Glomerular endothelial cell (primary cell): ENCODE measurements around the gene TRIM16. TPM values are rescaled to one million over a fixed set of nuclear protein-coding genes. Genes with fewer than 3 reads are reported as not detected.
"Not testable (repeated sequence)": the region's sequence is repeated elsewhere in the genome, so short reads cannot be mapped to it uniquely, and the experiment has no call there.

Source experiments
- DNase-seq: peaks from one replicate; pipeline ENCODE4 v3.0.0-alpha.2; 2011; ENCODE audit warnings: low read depth, low spot score; ENCODE audit errors: extremely low read depth
- total RNA-seq: library from RNA; depleted of rRNA; stranded (reverse); fragments of >200 nt; gene quantifications from 2 replicates; pipeline ENCODE4 v1.2.3, GENCODE V29; 2015

TRIM16 gene
- 60.3 and 76.9 TPM in 2 replicates for total RNA-seq

DNA sequence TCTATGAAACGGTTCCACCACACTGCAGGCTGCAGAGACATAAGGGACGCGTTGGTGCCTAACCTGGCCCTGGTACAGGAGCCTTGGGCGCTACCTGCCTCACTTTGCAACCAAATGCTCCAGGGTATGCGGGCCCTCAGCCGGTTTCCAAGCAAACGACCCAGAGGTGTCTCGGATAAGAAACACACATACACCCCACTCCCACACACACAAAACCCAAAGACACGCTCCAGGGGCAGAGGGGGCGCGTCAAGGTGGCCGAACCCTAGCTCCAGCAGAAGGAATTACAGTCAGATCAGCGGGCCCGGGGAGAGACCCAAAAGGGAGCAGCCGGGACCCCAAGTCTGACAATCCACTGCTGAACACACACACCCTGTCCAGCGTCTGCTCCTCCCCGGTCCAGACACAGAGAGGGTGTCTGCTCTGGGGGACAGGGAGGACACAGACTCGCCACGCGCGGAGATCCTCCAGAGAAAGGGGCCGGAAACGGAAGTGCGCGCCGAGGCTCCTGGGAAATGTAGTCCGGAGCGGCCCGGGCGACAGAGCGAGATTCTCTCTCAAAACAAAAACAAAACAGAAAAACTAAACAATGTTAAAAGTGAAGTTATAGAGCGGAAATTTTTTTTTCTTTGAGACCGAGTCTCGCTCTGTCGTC lies at the start of gene TRIM16:
TRIM16 (minus strand) TSS at position 488 of the 655 bp plus-strand sequence. CDS start 32,702 bp downstream, outside the sequence.
- DNase-seq = not testable (repeated sequence)

GRCh38 chr17:15733174-15733789 lies 49.2 kb upstream of the TRIM16 start:
- not testable (repeated sequence) for DNase-seq

DNA sequence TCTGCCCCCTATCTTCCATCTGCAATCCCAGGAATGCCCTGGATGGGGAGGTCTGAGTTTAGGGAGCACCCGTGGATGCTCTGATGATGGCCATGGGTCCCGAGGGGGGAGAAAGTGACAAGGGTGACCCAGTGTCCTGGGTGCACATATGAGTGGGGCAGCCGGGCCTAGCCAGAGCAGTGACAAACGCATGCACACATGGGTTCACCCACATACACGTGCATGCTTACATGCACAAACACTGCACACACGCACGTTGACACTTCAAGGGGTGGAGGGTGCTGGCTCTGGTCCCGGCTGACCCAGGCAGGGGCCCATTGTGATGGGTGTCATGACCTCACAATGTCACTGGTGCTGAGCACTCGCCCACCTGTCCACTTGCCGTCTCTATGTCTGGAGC lies 47.8 kb upstream of the TRIM16 start, which contains the start of gene TBC1D26:
TBC1D26 (plus strand) TSS at position 384 of the 400 bp plus-strand sequence. CDS start 3,066 bp downstream, outside the sequence.
- not testable (repeated sequence) for DNase-seq

- DNase-seq = not testable (repeated sequence)
These were observed 46.4 kb upstream of the TRIM16 start for GRCh38 chr17:15730535-15730934.

DNA sequence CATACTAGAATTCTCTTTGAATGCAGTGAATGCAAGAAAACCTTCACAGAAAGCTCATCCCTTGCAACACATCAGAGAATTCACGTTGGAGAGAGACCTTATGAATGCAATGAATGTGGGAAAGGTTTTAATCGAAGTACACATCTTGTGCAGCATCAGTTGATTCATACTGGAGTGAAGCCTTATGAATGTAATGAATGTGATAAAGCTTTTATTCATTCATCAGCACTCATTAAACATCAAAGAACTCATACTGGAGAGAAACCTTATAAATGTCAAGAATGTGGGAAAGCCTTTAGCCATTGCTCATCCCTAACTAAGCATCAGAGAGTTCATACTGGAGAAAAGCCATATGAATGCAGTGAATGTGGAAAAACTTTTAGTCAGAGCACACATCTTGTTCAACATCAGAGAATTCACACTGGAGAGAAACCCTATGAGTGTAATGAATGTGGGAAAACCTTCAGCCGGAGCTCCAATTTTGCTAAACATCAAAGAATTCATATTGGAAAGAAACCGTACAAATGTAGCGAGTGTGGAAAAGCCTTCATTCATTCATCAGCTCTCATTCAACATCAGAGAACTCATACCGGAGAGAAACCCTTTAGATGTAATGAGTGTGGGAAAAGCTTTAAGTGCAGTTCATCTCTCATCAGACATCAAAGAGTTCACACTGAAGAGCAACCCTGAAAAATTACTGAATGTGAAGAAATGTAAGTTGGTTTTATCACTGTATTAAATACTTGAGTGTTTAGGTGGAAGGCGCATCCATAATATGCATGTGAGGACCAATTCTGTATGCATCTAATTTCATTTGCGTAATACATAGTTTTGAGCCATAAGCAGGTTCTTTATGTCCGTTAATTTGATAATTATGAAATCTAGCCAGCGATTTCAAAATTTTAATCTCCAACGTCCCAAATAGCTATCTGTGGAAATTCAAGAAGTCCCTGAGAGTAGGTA lies 32.8 kb upstream of the TRIM16 start:
- not testable (repeated sequence) for DNase-seq

DNA sequence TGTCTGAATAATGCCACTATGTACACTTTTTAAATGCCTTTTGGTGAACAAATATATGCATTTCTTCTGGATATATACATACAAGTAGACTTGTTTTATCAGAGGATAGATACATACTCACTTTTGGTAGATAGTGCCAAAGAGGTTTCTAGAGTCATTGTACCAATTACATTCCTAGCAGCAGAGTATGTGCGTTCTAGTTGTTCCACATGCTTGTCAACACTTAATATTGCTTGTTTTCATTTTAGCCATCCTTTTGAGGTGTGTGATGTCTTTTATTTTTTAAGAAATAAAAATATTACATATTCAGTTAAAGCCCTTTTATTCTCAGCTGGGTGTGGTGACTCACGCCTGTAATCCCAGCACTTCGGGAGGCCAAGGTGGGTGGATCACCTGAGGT lies 24.8 kb upstream of the TRIM16 start:
- not testable (repeated sequence) for DNase-seq

GRCh38 chr17:15704813-15705212 lies 20.7 kb upstream of the TRIM16 start:
- DNase-seq = not testable (repeated sequence)

- not testable (repeated sequence) for DNase-seq
These were observed 20.1 kb upstream of the TRIM16 start for GRCh38 chr17:15704239-15704638.

DNA sequence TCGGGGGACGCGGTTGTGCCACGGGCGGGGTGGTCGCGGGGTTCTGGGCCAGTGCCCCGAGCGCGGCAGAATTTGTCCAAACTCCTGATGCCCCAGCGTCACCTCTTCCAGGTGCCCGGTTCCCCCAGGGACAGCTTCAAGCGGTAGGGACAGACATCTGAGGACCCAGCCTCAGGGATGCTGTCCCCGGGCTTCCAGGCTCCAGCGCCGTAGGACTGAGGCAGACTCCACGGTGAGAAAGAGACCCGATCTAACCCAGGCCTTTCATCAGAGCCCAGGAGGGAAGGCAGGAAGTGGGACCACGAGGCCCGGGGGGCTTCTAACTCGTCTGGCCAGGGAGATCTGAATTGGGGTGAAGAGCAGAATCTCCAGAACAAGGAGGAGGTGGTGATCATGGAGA lies 15.8 kb upstream of the TRIM16 start:
- not testable (repeated sequence) for DNase-seq

DNA sequence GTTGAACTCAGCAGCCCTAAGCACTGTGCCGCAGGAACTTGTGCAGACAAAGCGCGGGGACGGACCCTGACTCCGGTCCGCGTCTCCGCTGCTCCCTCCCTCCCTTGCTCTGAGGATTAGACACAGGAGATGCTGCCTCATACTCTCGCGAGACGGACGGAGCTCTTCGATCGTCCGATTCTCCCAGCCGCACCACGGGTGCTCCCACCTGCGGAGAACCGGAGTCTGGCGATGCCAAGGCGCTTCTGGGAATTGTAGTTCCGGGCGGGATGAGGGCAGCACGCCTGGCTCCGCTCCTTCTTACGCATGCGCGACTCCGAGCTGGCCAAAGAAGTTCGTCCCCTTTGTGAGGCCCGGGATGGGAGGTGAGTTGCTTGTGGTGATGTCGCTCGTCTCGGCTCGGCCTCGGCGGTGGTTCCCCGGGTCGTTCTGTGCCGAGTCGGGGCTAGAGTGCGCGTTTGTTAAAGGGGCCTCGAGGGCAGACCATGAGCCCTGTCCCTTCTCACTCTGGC lies 15.4 kb upstream of the TRIM16 start, which contains the start of gene ZNF286A:
ZNF286A (plus strand) TSS at position 340 of the 512 bp plus-strand sequence. CDS start 578 bp downstream, outside the sequence.
- peak; percentile 77 for DNase-seq

GRCh38 chr17:15698967-15699366 lies 14.9 kb upstream of the TRIM16 start:
- DNase-seq = not testable (repeated sequence)

- DNase-seq = not testable (repeated sequence)
These were observed 3.4 kb upstream of the TRIM16 start for GRCh38 chr17:15687494-15687893.

DNA sequence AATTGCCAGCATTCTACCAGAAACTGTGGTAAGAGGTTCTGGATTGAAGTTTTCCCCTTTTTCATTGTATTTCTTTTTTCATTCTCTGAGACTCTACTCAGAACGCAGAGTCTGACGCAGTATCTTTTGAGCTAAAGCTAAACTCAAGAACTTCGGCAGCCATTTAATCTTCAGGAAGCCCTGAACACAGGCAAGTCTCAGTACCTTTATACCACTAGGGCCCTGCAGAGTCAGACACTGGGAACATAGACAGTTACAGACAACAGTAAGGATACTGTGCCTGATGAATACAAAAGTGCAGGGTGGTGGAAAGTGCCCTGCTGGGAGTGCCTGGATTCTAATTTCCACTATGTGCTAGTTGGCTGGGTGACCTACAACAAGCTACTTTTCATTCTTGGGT lies 976 bp downstream of the TRIM16 start:
- not testable (repeated sequence) for DNase-seq

DNA sequence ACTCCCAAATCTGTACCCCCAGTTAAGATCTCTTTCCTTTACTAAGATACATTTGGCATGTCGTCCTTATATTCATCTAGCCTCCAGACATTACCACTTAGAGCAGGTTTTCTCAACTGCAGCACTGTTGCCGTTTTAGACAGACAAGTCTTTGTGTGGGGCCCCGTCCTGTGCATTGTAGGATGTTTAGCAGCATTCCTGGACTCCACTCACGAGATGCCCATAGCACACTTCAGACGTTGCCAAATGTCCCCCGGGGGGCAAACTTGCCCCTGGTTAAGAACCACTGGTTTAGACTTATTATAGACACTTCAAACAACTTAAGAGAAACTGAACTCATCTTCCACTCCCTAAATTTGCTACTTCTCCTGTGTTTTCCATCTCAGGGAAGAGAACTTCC lies 8.1 kb downstream of the TRIM16 start:
- not testable (repeated sequence) for DNase-seq

DNA sequence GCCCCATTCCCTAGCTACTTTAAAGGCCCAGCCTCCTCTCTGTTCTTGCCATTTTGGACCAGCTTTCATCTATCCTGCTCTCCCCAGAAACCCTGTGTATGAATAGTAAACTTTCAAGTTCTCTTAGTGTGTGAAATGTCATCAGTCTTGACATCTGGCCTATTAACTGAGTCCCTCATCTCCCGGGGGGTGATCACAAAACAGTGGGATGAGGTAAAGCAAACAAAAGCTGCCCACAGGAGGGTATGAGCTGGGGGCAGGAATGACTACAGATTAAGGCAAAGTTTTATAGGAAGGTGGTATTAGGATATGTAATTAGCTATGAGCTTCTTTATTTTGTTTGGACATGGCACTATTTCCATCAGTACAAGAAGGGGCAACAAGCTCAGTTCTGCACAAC lies 9.5 kb downstream of the TRIM16 start:
- not testable (repeated sequence) for DNase-seq

DNA sequence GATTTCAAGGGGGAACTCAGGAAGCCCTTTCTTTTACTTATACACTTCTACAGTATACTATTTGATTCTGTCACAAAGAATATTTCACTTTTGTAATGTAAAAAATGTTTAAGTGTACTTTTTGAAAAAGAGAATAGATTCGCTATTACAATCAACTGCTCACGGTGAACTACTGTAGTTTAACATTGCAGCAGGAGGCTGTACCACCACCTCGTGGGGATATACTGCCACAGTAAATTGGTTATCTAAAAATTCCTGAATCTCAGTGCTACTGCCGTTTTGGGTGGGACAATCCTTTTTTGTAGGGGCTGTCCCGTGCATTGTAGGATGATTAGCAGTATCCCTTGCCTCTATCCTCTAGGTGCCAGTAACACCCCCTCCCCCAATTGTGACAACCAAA lies 14.6 kb downstream of the TRIM16 start:
- DNase-seq = not testable (repeated sequence)

- no peak for DNase-seq
These were observed 20.4 kb downstream of the TRIM16 start for GRCh38 chr17:15663691-15664090.

- DNase-seq = no peak
These were observed 20.9 kb downstream of the TRIM16 start for GRCh38 chr17:15663176-15663575.

DNA sequence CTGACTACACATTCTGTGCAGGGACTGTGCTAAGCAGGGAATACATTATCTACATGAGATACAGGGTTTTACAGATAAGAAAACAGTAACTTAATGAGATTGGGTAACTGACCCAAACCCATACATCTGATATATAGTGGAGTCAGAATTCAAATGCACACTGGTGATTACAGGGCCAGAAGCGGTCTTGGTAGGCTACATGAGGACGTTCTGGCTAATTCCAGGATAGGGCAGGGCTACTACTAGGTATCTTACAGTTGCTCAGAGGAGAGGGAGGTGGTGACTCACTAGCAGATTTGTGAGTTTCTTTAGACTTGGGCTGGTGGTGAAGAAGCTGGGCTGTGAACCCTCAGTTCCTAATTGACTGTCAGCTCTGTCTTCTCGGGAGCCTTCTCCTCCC lies 21.4 kb downstream of the TRIM16 start:
- no peak for DNase-seq

- no peak for DNase-seq
These were observed 24.0 kb downstream of the TRIM16 start for GRCh38 chr17:15660077-15660476.

DNA sequence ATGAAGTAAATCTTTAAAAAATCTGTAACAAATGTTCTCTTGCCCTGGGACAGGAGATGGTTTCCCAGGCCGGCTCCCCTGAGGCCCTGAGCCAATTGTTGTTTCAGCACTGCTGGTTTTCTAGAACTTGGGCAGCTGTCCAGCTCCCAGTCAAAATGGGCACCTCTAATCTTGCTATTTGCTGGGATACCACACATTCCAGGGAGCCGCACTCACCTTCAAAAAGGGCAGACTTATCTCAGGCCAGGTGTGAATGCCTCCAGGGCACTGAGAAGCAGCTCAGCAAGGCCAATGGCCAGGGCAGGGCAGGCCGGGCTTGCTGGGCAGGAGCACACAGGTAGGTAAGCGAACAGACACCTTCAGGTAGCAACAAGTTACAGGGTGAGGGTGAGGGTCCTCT lies 24.4 kb downstream of the TRIM16 start:
- DNase-seq = no peak
